ENCODE measurements around the gene SIX1.

Gene SIX1

GRCh38 chr14:60655119-60655897 is 6.0 kb upstream of the SIX1 start:
- no peak for DNase-seq (ENCODE audit: low spot score)

- DNase-seq (ENCODE audit: low spot score), result no peak
Observed at GRCh38 chr14:60654334-60654821, 5.1 kb upstream of the SIX1 start.

GRCh38 chr14:60653701-60654161 is 4.5 kb upstream of the SIX1 start:
- DNase-seq (ENCODE audit: low spot score), result no peak

- no peak for DNase-seq (ENCODE audit: low spot score)
Observed at GRCh38 chr14:60652674-60653651, 3.7 kb upstream of the SIX1 start.

- no peak for DNase-seq (ENCODE audit: low spot score)
Observed at GRCh38 chr14:60651796-60652673, 2.8 kb upstream of the SIX1 start.

GRCh38 chr14:60651086-60651795 is 2.0 kb upstream of the SIX1 start:
- DNase-seq (ENCODE audit: low spot score), result no peak

- DNase-seq (ENCODE audit: low spot score), result no peak
Observed at GRCh38 chr14:60650373-60650961, 1.2 kb upstream of the SIX1 start.

GRCh38 chr14:60649875-60650372 is 647 bp upstream of the SIX1 start:
- no peak for DNase-seq (ENCODE audit: low spot score)

GRCh38 chr14:60648249-60648933 is 886 bp downstream of the SIX1 start:
- no peak for DNase-seq (ENCODE audit: low spot score)

GRCh38 chr14:60647837-60648248 is 1.4 kb downstream of the SIX1 start:
- DNase-seq (ENCODE audit: low spot score), result no peak

- no peak for DNase-seq (ENCODE audit: low spot score)
Observed at GRCh38 chr14:60647081-60647836, 2.0 kb downstream of the SIX1 start.

- DNase-seq (ENCODE audit: low spot score), result no peak
Observed at GRCh38 chr14:60646226-60646818, 3.0 kb downstream of the SIX1 start.

- DNase-seq (ENCODE audit: low spot score), result no peak
Observed at GRCh38 chr14:60645126-60645741, 4.0 kb downstream of the SIX1 start.

GRCh38 chr14:60644666-60645065 is 4.6 kb downstream of the SIX1 start:
- DNase-seq (ENCODE audit: low spot score), result no peak

GRCh38 chr14:60643463-60644314 is 5.6 kb downstream of the SIX1 start:
- no peak for DNase-seq (ENCODE audit: low spot score)

GRCh38 chr14:60643141-60643462 is 6.2 kb downstream of the SIX1 start:
- DNase-seq (ENCODE audit: low spot score), result no peak

All from AG08395 (cell line).